ENCODE data around the gene ANO1. TPM values are rescaled to one million over a fixed set of nuclear protein-coding genes. Genes with fewer than 3 reads are reported as not detected.

The ANO1 gene
- total RNA-seq, 2 experiments from 2014 or later = not detected

- Histone ChIP-seq H3K27ac (ENCODE audit: low read depth in 1 of 2, low read length in 2 of 2) (no peak overlapping the region), H3K4me3 (ENCODE audit: low read length) (no peak overlapping the region), H3K27me3 (ENCODE audit: control insufficient read depth in 1 of 2, insufficient read depth in 2 of 2, low read length in 2 of 2) (peaks cover 16 to 31% of the 10 kb centered on the region in 2 experiments), H3K9me3 (ENCODE audit: control insufficient read depth in 1 of 2, insufficient read depth in 1 of 2, low read length in 2 of 2) (peaks cover 0 to 12% of the 10 kb centered on the region in 2 experiments), H3K36me3 (ENCODE audit: insufficient read depth, low read length) (no peaks in the 10 kb centered on the region), H3K4me1 (ENCODE audit: insufficient read depth, low read length) (no peaks in the 10 kb centered on the region)
- Mint-ChIP-seq H3K4me3 (no peak overlapping the region), H3K27ac (no peak overlapping the region), H3K36me3 (ENCODE audit: low read depth) (no peaks in the 10 kb centered on the region), H3K4me1 (ENCODE audit: low read depth) (no peaks in the 10 kb centered on the region), H3K27me3 (peaks cover 44% of the 10 kb centered on the region), H3K9me3 (no peaks in the 10 kb centered on the region)
- POLR2A ChIA-PET = no interaction called here
- no peak for TF ChIP-seq CTCF (IDR thresholded peaks at IDR 0.05)
- intact Hi-C loops (cut with DNase I, micrococcal nuclease) = no loop called here
- CTCF ChIA-PET = no interaction called here
- DNase-seq (peak in 1 of 14 experiments; percentile 25), ATAC-seq (ENCODE audit: poor library complexity) (no peak)
Measured at GRCh38 chr11:70066628-70067027, 11.5 kb upstream of the ANO1 start.

- no peak overlapping the region for H3K4me3 Mint-ChIP-seq
- H3K4me1 Mint-ChIP-seq (ENCODE audit: low read depth) = no peaks in the 10 kb centered on the region
- ATAC-seq (ENCODE audit: poor library complexity) (no peak), DNase-seq (no peak)
- Histone ChIP-seq H3K27me3 (ENCODE audit: control insufficient read depth in 1 of 2, insufficient read depth in 2 of 2, low read length in 2 of 2) (peaks cover 20 to 32% of the 10 kb centered on the region in 2 experiments), H3K27ac (ENCODE audit: low read depth in 1 of 2, low read length in 2 of 2) (no peak overlapping the region), H3K4me1 (ENCODE audit: insufficient read depth, low read length) (no peaks in the 10 kb centered on the region), H3K9me3 (ENCODE audit: control insufficient read depth in 1 of 2, insufficient read depth in 1 of 2, low read length in 2 of 2) (peaks cover 0 to 12% of the 10 kb centered on the region in 2 experiments), H3K4me3 (ENCODE audit: low read length) (no peak overlapping the region), H3K36me3 (ENCODE audit: insufficient read depth, low read length) (no peaks in the 10 kb centered on the region)
- no peaks in the 10 kb centered on the region for H3K36me3 Mint-ChIP-seq (ENCODE audit: low read depth)
- H3K27ac Mint-ChIP-seq = no peak overlapping the region
- TF ChIP-seq CTCF (IDR thresholded peaks at IDR 0.05) = no peak
- H3K9me3 Mint-ChIP-seq = no peaks in the 10 kb centered on the region
- intact Hi-C loops (cut with DNase I, micrococcal nuclease) = no loop called here
- H3K27me3 Mint-ChIP-seq = peaks cover 48% of the 10 kb centered on the region
- ChIA-PET CTCF (no interaction called here), POLR2A (no interaction called here)
Measured at GRCh38 chr11:70067036-70067435, 11.1 kb upstream of the ANO1 start.

- Mint-ChIP-seq H3K4me1 (ENCODE audit: low read depth) (no peaks in the 10 kb centered on the region), H3K4me3 (no peak overlapping the region), H3K27me3 (peaks cover 55% of the 10 kb centered on the region), H3K9me3 (no peaks in the 10 kb centered on the region), H3K36me3 (ENCODE audit: low read depth) (no peaks in the 10 kb centered on the region), H3K27ac (no peak overlapping the region)
- no peak overlapping the region for H3K27ac ChIP-seq (ENCODE audit: low read depth in 1 of 2, low read length in 2 of 2)
- DNase-seq (peak in 1 of 14 experiments; percentile 28), ATAC-seq (ENCODE audit: poor library complexity) (no peak)
- TF ChIP-seq CTCF (IDR thresholded peaks at IDR 0.05) = no peak
- peaks cover 20 to 39% of the 10 kb centered on the region in 2 experiments for H3K27me3 ChIP-seq (ENCODE audit: control insufficient read depth in 1 of 2, insufficient read depth in 2 of 2, low read length in 2 of 2)
- CTCF ChIA-PET = no interaction called here
- POLR2A ChIA-PET = no interaction called here
- H3K4me3 ChIP-seq (ENCODE audit: low read length) = no peak overlapping the region
- H3K36me3 ChIP-seq (ENCODE audit: insufficient read depth, low read length) = no peaks in the 10 kb centered on the region
- intact Hi-C loops (cut with DNase I, micrococcal nuclease) = no loop called here
- no peaks in the 10 kb centered on the region for H3K4me1 ChIP-seq (ENCODE audit: insufficient read depth, low read length)
- H3K9me3 ChIP-seq (ENCODE audit: control insufficient read depth in 1 of 2, insufficient read depth in 1 of 2, low read length in 2 of 2) = peaks cover 0 to 8% of the 10 kb centered on the region in 2 experiments
Measured at GRCh38 chr11:70067591-70068341, 10.4 kb upstream of the ANO1 start.

Data from CD4-positive, alpha-beta T cell (primary cell).